ENCODE results near the gene FAM124A. TPM values are rescaled to one million over a fixed set of nuclear protein-coding genes. Genes with fewer than 3 reads are reported as not detected.

FAM124A gene
- total and polyA plus RNA-seq, 2 of the 8 experiments (the other 6 are each of a cell fraction or from before 2014, with no cell fraction given): 40.7 to 49.9 TPM

DNA sequence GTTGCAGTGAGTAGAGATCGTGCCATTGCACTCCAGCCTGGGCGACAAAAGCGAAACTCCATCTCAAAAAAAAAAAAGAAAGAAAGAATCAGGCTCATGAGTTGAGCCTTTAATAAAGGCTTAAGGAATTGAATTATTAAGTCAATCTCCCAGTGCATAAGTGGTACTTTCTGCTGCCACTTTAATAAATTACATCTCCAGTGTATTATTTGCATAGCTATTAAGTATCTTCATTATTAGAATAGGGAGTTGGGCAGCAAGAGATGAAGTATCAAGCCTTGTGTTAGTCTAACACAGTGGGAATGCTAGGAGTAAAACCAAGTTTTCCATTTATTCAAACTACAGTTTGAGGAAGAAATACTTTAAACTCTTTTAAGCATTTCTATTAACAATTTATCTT is 15.6 kb upstream of the FAM124A start:
- no peaks in the 10 kb centered on the region for H3K79me2 ChIP-seq (ENCODE audit: control insufficient read depth in 1 of 2, insufficient read depth in 2 of 2, low read length in 2 of 2)
- H3K27ac ChIP-seq (ENCODE audit: low read depth, low read length): no peak overlapping the region
- FAIRE-seq (no peak), DNase-seq (ENCODE audit: low read depth in 1 of 2, low spot score in 2 of 2) (no peak)
- H3K36me3 ChIP-seq (ENCODE audit: control insufficient read depth in 2 of 4, insufficient read depth in 4 of 4, low read length in 3 of 4): no peaks in the 10 kb centered on the region
- H3K56ac ChIP-seq (replicated peaks; ENCODE audit: insufficient read length, low read depth, low read length): no peak overlapping the region
- H3K9ac ChIP-seq (replicated peaks in 1 of 4; ENCODE audit: extremely low read depth in 1 of 4, low read depth in 3 of 4, low read length in 3 of 4): no peak overlapping the region
- no peak overlapping the region for H3K14ac ChIP-seq (ENCODE audit: insufficient read length)
- H4K91ac ChIP-seq (replicated peaks; ENCODE audit: insufficient read length, low read length): no peak overlapping the region
- H2BK20ac ChIP-seq (ENCODE audit: low read length): no peak overlapping the region
- H4K8ac ChIP-seq (ENCODE audit: extremely low read depth, insufficient read depth, low read length): no peak overlapping the region
- H2BK5ac ChIP-seq (ENCODE audit: low read depth, low read length): no peak overlapping the region
- H3K4me1 ChIP-seq (replicated peaks in 1 of 4; ENCODE audit: control insufficient read depth in 3 of 4, insufficient read depth in 4 of 4, low read length in 3 of 4): peaks cover 0 to 4% (median 2%) of the 10 kb centered on the region in 4 experiments; a peak in 2 of 7 replicates
- H2AK5ac ChIP-seq (ENCODE audit: low read depth, low read length): no peak overlapping the region
- ChIA-PET POLR2A (ENCODE audit: partially characterized antibody) (interaction anchor here (0.6 to 8.1 kb wide), 3 partner anchors 19 to 195 kb away, joined by 3 to 87 read pairs (median 3); no protein-coding TSS in a partner anchor), CTCF (ENCODE audit: partially characterized antibody) (interaction anchor here (0.8 kb wide), 1 partner anchor 14 kb away, joined by 3 read pairs; no protein-coding TSS in a partner anchor)
- H2AFZ ChIP-seq (ENCODE audit: low read length): no peak overlapping the region
- no peak overlapping the region for H2BK12ac ChIP-seq (ENCODE audit: low read depth, low read length)
- H3K4me2 ChIP-seq (ENCODE audit: insufficient read depth in 1 of 2, low read depth in 2 of 2, low read length in 2 of 2): no peak overlapping the region
- H3K23ac ChIP-seq (ENCODE audit: insufficient read length): no peak overlapping the region
- no peaks in the 10 kb centered on the region for H3K79me1 ChIP-seq (ENCODE audit: low read depth, low read length)
- H2BK15ac ChIP-seq (ENCODE audit: low read length): no peak overlapping the region
- H3K9me3 ChIP-seq (ENCODE audit: insufficient read depth in 2 of 2, low read depth in 1 of 2, low read length in 1 of 2): no peaks in the 10 kb centered on the region
- no peaks in the 10 kb centered on the region; a peak in 1 of 7 replicates for H3K27me3 ChIP-seq (replicated peaks in 1 of 4; ENCODE audit: control insufficient read depth in 3 of 4, extremely low read depth in 1 of 4, insufficient read depth in 3 of 4, low read length in 3 of 4)
- no peak overlapping the region for H3K4ac ChIP-seq (replicated peaks; ENCODE audit: insufficient read length, low read depth, low read length)
- H3K4me3 ChIP-seq (ENCODE audit: extremely low read depth in 1 of 4, insufficient read depth in 2 of 4, low read depth in 3 of 4, low read length in 4 of 4): no peak overlapping the region
- 91% methylated on average over 3 of the region's 3 CpGs; no CpG with 5 or more reads in 1 of the 2 experiments for WGBS, 2 experiments (ENCODE audit: extremely low coverage in 1 of 2, insufficient coverage in 1 of 2, insufficient read length in 1 of 2, insufficient replicate concordance in 2 of 2, low coverage in 1 of 2, low lambda C conversion rate in 2 of 2, missing lambda C conversion rate in 1 of 2)
- no peaks in the 10 kb centered on the region for H3K23me2 ChIP-seq (ENCODE audit: low read depth, low read length)
- H4K20me1 ChIP-seq (replicated peaks in 1 of 2; ENCODE audit: control insufficient read depth in 1 of 2, insufficient read depth in 2 of 2, low read length in 2 of 2): no peaks in the 10 kb centered on the region
- no peak overlapping the region for H3K18ac ChIP-seq (ENCODE audit: extremely low read depth, low read length)
- H2BK120ac ChIP-seq (replicated peaks; ENCODE audit: low read depth, low read length): no peak overlapping the region
- no peak overlapping the region for H4K5ac ChIP-seq (ENCODE audit: insufficient read length, low read depth, low read length)

All from H1 (cell line).